Immature natural killer cell (primary cell): Measurements from ENCODE around the gene PRPF18. TPM values are rescaled to one million over a fixed set of nuclear protein-coding genes. Genes with fewer than 3 reads are reported as not detected.
A peak's percentile ranks its signal among the peaks of the same experiment; 100 is the strongest.

Experiments used
- DNase-seq, 3 donors: peaks; one replicate each; pipeline ENCODE4 v3.0.0; 2022; ENCODE audit warnings: mixed read lengths in 1 of 3
- H3K27ac Mint-ChIP-seq, 6 donors: one replicate each; pipeline ENCODE4 v1.8.0; 2020; ENCODE audit warnings: mixed read lengths in 6 of 6, mild to moderate bottlenecking in 5 of 6, inconsistent platforms in 4 of 6, moderate library complexity in 3 of 6
- H3K27me3 Mint-ChIP-seq, 3 donors: one replicate each; pipeline ENCODE4 v1.8.0; 2020 to 2021; ENCODE audit warnings: low read depth in 3 of 3, mild to moderate bottlenecking in 3 of 3, mixed read lengths in 3 of 3, moderate library complexity in 3 of 3, inconsistent platforms in 1 of 3
- H3K36me3 Mint-ChIP-seq, 3 donors: one replicate each; pipeline ENCODE4 v1.8.0; 2020; ENCODE audit warnings: mixed read lengths in 3 of 3, inconsistent platforms in 2 of 3, mild to moderate bottlenecking in 2 of 3
- H3K4me1 Mint-ChIP-seq, 2 donors: one replicate each; pipeline ENCODE4 v1.8.0; 2020; ENCODE audit warnings: inconsistent platforms in 2 of 2, mild to moderate bottlenecking in 2 of 2, mixed read lengths in 2 of 2, moderate library complexity in 1 of 2
- H3K4me3 Mint-ChIP-seq, 5 donors: one replicate each; pipeline ENCODE4 v1.8.0; 2020; ENCODE audit warnings: mild to moderate bottlenecking in 5 of 5, mixed read lengths in 5 of 5, inconsistent platforms in 3 of 5, moderate library complexity in 3 of 5
- H3K9me3 Mint-ChIP-seq, 6 donors: one replicate each; pipeline ENCODE4 v1.8.0; 2020; ENCODE audit warnings: mild to moderate bottlenecking in 6 of 6, mixed read lengths in 6 of 6, inconsistent platforms in 4 of 6, moderate library complexity in 3 of 6
- polyA plus RNA-seq, 3 donors: library from polyadenylated mRNA; unstranded; fragments of 300-500 nt; fragmentation: Illumina TruSeq; gene quantifications; one replicate each; pipeline ENCODE4 v1.2.3, GENCODE V29; 2021

The PRPF18 gene
- polyA plus RNA-seq, 3 donors from 2014 or later = 48.5 to 60.8 (median 50.1) TPM

GRCh38 chr10:13615650-13616300 is 29.0 kb downstream of the PRPF18 start:
- H3K4me3 Mint-ChIP-seq = no peak overlapping the region
- no peak overlapping the region for H3K27ac Mint-ChIP-seq
- no peaks in the 10 kb centered on the region for H3K27me3 Mint-ChIP-seq
- H3K9me3 Mint-ChIP-seq = no peaks in the 10 kb centered on the region
- DNase-seq = no peak
- H3K36me3 Mint-ChIP-seq = peaks cover 42 to 74% (median 48%) of the 10 kb centered on the region in 3 donors
- H3K4me1 Mint-ChIP-seq = no peaks in the 10 kb centered on the region

GRCh38 chr10:13617116-13617515 is 30.4 kb downstream of the PRPF18 start:
- H3K27ac Mint-ChIP-seq = no peak overlapping the region
- H3K4me1 Mint-ChIP-seq = no peaks in the 10 kb centered on the region
- H3K36me3 Mint-ChIP-seq = peaks cover 37 to 69% (median 41%) of the 10 kb centered on the region in 3 donors
- no peak for DNase-seq
- H3K9me3 Mint-ChIP-seq = no peaks in the 10 kb centered on the region
- no peaks in the 10 kb centered on the region for H3K27me3 Mint-ChIP-seq
- H3K4me3 Mint-ChIP-seq = no peak overlapping the region

GRCh38 chr10:13621931-13622330 is 35.2 kb downstream of the PRPF18 start:
- Mint-ChIP-seq H3K9me3 (no peaks in the 10 kb centered on the region), H3K36me3 (peaks cover 15 to 40% (median 22%) of the 10 kb centered on the region in 3 donors), H3K27me3 (no peaks in the 10 kb centered on the region), H3K27ac (no peak overlapping the region), H3K4me1 (no peaks in the 10 kb centered on the region), H3K4me3 (no peak overlapping the region)
- no peak for DNase-seq

GRCh38 chr10:13624630-13625029 is 37.9 kb downstream of the PRPF18 start:
- Mint-ChIP-seq H3K27ac (no peak overlapping the region), H3K27me3 (no peaks in the 10 kb centered on the region), H3K4me3 (no peak overlapping the region), H3K9me3 (no peaks in the 10 kb centered on the region), H3K36me3 (peaks cover 4 to 22% (median 7%) of the 10 kb centered on the region in 3 donors), H3K4me1 (no peaks in the 10 kb centered on the region)
- DNase-seq = no peak

- Mint-ChIP-seq H3K9me3 (no peaks in the 10 kb centered on the region), H3K4me3 (no peak overlapping the region), H3K4me1 (no peaks in the 10 kb centered on the region), H3K27ac (no peak overlapping the region), H3K36me3 (peaks cover 0 to 20% (median 8%) of the 10 kb centered on the region in 3 donors), H3K27me3 (no peaks in the 10 kb centered on the region)
- DNase-seq = no peak
These were observed 40.9 kb downstream of the PRPF18 start for GRCh38 chr10:13627459-13628310.

GRCh38 chr10:13628661-13629060 is 41.9 kb downstream of the PRPF18 start:
- H3K27ac Mint-ChIP-seq = no peak overlapping the region
- no peak for DNase-seq
- H3K4me3 Mint-ChIP-seq = no peak overlapping the region
- no peaks in the 10 kb centered on the region for H3K27me3 Mint-ChIP-seq
- no peaks in the 10 kb centered on the region for H3K4me1 Mint-ChIP-seq
- no peaks in the 10 kb centered on the region for H3K9me3 Mint-ChIP-seq
- H3K36me3 Mint-ChIP-seq = peaks cover 7 to 24% (median 12%) of the 10 kb centered on the region in 3 donors

- H3K9me3 Mint-ChIP-seq = no peaks in the 10 kb centered on the region
- peaks cover 7 to 24% (median 12%) of the 10 kb centered on the region in 3 donors for H3K36me3 Mint-ChIP-seq
- H3K4me3 Mint-ChIP-seq = no peak overlapping the region
- H3K27ac Mint-ChIP-seq = no peak overlapping the region
- no peaks in the 10 kb centered on the region for H3K4me1 Mint-ChIP-seq
- H3K27me3 Mint-ChIP-seq = no peaks in the 10 kb centered on the region
- DNase-seq = no peak
These were observed 42.4 kb downstream of the PRPF18 start for GRCh38 chr10:13629116-13629515.

- Mint-ChIP-seq H3K27me3 (no peaks in the 10 kb centered on the region), H3K27ac (no peak overlapping the region), H3K4me3 (no peak overlapping the region), H3K4me1 (peaks cover 0 to 3% of the 10 kb centered on the region in 2 donors), H3K9me3 (no peaks in the 10 kb centered on the region), H3K36me3 (peaks cover 7 to 22% (median 16%) of the 10 kb centered on the region in 3 donors)
- DNase-seq = no peak
These were observed 43.5 kb downstream of the PRPF18 start for GRCh38 chr10:13630231-13630630.

- H3K4me1 Mint-ChIP-seq = peaks cover 0 to 4% of the 10 kb centered on the region in 2 donors
- H3K4me3 Mint-ChIP-seq = no peak overlapping the region
- peaks cover 14 to 24% (median 23%) of the 10 kb centered on the region in 3 donors for H3K36me3 Mint-ChIP-seq
- H3K9me3 Mint-ChIP-seq = no peaks in the 10 kb centered on the region
- no peak for DNase-seq
- H3K27ac Mint-ChIP-seq = no peak overlapping the region
- H3K27me3 Mint-ChIP-seq = no peaks in the 10 kb centered on the region
These were observed 44.8 kb downstream of the PRPF18 start for GRCh38 chr10:13631594-13631993.

- peaks cover 16 to 27% (median 23%) of the 10 kb centered on the region in 3 donors for H3K36me3 Mint-ChIP-seq
- H3K4me3 Mint-ChIP-seq = no peak overlapping the region
- H3K27ac Mint-ChIP-seq = no peak overlapping the region
- H3K9me3 Mint-ChIP-seq = no peaks in the 10 kb centered on the region
- H3K4me1 Mint-ChIP-seq = peaks cover 0 to 4% of the 10 kb centered on the region in 2 donors
- no peak for DNase-seq
- H3K27me3 Mint-ChIP-seq = peaks cover 0 to 2% (median 0%) of the 10 kb centered on the region in 3 donors
These were observed 45.7 kb downstream of the PRPF18 start for GRCh38 chr10:13632440-13632839.

- Mint-ChIP-seq H3K4me3 (no peak overlapping the region), H3K9me3 (peaks cover 0 to under 1% (median 0%) of the 10 kb centered on the region in 6 donors), H3K36me3 (peaks cover 18 to 31% (median 25%) of the 10 kb centered on the region in 3 donors), H3K27ac (peak overlapping the region in 1 of 6 donors; percentile 55), H3K4me1 (peaks cover 0 to 4% of the 10 kb centered on the region in 2 donors), H3K27me3 (peaks cover 0 to 2% (median 0%) of the 10 kb centered on the region in 3 donors)
- no peak for DNase-seq
These were observed 46.2 kb downstream of the PRPF18 start for GRCh38 chr10:13632884-13633440.

- no peak overlapping the region for H3K4me3 Mint-ChIP-seq
- peaks cover 0 to 4% (median 0%) of the 10 kb centered on the region in 6 donors for H3K9me3 Mint-ChIP-seq
- H3K36me3 Mint-ChIP-seq = peaks cover 23 to 37% (median 31%) of the 10 kb centered on the region in 3 donors
- H3K4me1 Mint-ChIP-seq = peaks cover 0 to 4% of the 10 kb centered on the region in 2 donors
- peaks cover 0 to 2% (median 0%) of the 10 kb centered on the region in 3 donors for H3K27me3 Mint-ChIP-seq
- H3K27ac Mint-ChIP-seq = no peak overlapping the region
- DNase-seq = no peak
These were observed 46.9 kb downstream of the PRPF18 start for GRCh38 chr10:13633689-13634088.

GRCh38 chr10:13634207-13634606 is 47.4 kb downstream of the PRPF18 start:
- Mint-ChIP-seq H3K36me3 (peaks cover 26 to 37% (median 34%) of the 10 kb centered on the region in 3 donors), H3K4me1 (peaks cover 0 to 4% of the 10 kb centered on the region in 2 donors), H3K27ac (peak overlapping the region in 3 of 6 donors; percentile 2 to 18 (median 14)), H3K27me3 (peaks cover 0 to 2% (median 0%) of the 10 kb centered on the region in 3 donors), H3K4me3 (no peak overlapping the region), H3K9me3 (peaks cover 0 to 4% (median 0%) of the 10 kb centered on the region in 6 donors)
- no peak for DNase-seq

GRCh38 chr10:13636776-13637175 is 50.0 kb downstream of the PRPF18 start:
- Mint-ChIP-seq H3K9me3 (peaks cover 4 to 8% (median 6%) of the 10 kb centered on the region in 6 donors), H3K36me3 (peaks cover 43 to 48% (median 47%) of the 10 kb centered on the region in 3 donors), H3K27ac (no peak overlapping the region)

More at GRCh38 chr10:13636776-13637175, 50.0 kb downstream of the PRPF18 start:
- no peak for DNase-seq
- peaks cover 0 to 2% (median 0%) of the 10 kb centered on the region in 3 donors for H3K27me3 Mint-ChIP-seq
- H3K4me3 Mint-ChIP-seq = no peak overlapping the region
- peaks cover 0 to 4% of the 10 kb centered on the region in 2 donors for H3K4me1 Mint-ChIP-seq
